ENCODE data around the gene ZNF19.

ZNF19 gene

DNA sequence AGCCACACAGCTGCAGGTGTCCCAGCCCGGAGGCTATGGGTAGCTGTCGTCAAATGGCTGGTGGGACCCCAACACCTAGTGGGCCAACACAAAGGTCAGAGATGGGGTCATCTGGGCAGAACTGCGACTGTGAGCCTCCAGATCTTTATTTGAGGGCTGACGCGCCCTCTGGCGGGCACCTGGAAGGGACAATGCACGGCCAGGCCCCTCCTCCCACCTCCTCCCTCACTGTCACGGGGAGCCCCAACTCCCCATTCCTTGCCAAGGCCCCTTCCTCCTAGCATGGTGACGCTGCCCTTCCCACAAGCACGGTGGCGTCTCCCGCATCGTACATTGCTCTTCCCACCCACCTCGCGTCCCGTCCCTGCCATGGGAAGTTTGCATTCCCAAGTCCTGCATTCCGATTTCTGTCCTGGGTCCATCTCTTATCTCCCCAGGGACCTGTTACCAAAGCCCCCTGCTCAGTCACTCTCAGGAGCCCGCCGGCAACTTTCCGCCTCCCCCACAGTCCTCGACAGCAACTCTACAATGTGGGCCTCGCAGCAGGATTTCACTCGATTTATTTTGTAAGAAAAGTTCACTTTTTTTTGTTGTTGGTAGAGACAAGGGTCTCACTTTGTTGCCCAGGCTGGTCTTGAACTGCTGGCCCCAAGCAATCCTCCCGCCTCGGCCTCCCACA, 48.3 kb downstream of the ZNF19 start:
- DNase-seq (ENCODE audit: low read depth) = no peak
- no peak overlapping the region for H3K4me3 ChIP-seq (replicated peaks; ENCODE audit: low read depth, low read length)
- TF ChIP-seq, protein P1, sequence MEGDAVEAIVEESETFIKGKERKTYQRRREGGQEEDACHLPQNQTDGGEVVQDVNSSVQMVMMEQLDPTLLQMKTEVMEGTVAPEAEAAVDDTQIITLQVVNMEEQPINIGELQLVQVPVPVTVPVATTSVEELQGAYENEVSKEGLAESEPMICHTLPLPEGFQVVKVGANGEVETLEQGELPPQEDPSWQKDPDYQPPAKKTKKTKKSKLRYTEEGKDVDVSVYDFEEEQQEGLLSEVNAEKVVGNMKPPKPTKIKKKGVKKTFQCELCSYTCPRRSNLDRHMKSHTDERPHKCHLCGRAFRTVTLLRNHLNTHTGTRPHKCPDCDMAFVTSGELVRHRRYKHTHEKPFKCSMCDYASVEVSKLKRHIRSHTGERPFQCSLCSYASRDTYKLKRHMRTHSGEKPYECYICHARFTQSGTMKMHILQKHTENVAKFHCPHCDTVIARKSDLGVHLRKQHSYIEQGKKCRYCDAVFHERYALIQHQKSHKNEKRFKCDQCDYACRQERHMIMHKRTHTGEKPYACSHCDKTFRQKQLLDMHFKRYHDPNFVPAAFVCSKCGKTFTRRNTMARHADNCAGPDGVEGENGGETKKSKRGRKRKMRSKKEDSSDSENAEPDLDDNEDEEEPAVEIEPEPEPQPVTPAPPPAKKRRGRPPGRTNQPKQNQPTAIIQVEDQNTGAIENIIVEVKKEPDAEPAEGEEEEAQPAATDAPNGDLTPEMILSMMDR (IDR thresholded peaks at IDR 0.05; ENCODE audit: low read length, missing control alignments) = no peak

DNA sequence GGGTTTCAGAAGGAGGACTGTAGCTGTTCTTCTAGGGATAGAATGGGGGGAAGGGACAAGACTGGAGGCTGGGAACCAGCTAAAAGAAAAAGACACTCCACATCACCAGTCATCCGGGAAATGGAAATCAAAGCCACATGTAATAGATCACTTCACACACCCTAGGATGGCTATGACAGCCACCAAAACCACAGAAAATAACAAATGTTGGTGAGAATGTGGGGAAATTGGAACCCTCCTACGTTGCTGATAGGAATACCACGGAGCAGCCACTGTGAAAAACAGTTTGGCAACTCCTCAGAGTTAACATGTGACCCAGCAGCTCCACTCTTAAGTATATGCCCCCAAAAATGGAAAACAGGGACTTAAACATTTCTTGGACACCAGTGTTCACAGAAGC, 49.6 kb downstream of the ZNF19 start:
- TF ChIP-seq, protein P1 (IDR thresholded peaks at IDR 0.05; ENCODE audit: low read length, missing control alignments) = no peak
- DNase-seq (ENCODE audit: low read depth) = no peak
- no peak overlapping the region for H3K4me3 ChIP-seq (replicated peaks; ENCODE audit: low read depth, low read length)

DNA sequence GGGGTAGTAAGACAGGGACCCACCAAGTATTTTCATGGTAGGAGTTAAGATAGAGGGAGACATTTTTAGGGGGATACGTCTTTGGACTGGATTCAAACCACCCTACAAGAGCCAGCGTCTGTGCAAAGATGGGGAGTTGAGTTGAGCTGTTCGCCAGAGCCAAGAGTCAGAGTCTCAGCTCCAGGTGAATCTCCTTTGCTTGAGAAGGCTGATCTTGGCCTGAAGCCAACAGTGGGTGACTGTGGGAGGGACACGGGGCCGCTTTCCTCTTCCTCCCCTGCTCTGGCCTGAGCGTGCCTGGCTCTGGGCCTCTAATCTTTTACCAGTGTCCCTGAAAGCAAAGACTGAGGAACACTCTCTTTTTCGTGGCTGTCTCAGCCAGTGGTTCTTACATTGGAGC, 52.7 kb downstream of the ZNF19 start:
- no peak for DNase-seq (ENCODE audit: low read depth)
- TF ChIP-seq, protein P1 (IDR thresholded peaks at IDR 0.05; ENCODE audit: low read length, missing control alignments) = no peak
- no peak overlapping the region for H3K4me3 ChIP-seq (replicated peaks; ENCODE audit: low read depth, low read length)

DNA sequence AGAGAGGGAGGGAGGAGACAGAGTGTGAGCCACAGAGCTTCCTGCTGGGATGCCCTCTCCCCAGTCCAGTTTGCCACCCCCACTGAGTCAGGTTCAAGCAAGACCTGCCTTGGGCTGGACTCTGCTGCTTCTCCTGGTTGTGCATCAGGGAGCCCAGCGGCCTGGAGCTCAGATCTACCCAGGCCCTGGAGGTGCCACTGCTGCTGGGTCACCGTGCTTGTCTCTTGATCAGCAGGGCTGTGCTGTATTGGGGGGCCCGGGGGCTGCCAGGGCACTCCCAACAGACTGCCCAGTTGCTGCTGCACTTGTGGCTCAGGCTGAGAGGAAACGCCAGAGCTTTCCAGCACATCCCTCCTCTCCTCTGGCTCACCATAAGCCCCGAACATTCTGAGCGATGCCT, 56.2 kb downstream of the ZNF19 start:
- H3K4me3 ChIP-seq (replicated peaks; ENCODE audit: low read depth, low read length) = no peak overlapping the region
- no peak for DNase-seq (ENCODE audit: low read depth)
- TF ChIP-seq, protein P1 (IDR thresholded peaks at IDR 0.05; ENCODE audit: low read length, missing control alignments) = no peak

DNA sequence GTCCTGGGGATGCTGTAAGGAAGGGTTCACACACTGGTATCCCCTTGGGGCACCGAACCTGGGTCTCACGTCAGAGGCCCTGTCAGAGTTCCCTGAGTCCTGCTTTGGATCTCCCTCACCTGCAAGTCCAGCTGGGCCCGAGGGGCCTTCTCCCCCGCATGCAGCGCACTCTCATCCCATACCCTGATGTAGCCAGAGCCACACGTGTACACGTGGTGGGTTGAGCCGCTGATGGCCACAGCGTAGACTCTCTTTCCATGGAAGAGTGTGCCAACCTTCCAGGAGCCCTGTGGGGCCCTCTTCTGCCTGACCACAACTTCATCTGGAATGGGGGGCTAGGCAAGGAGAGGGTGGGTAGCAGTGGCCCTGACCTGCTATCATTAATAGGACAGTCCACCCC, 57.1 kb downstream of the ZNF19 start:
- H3K4me3 ChIP-seq (replicated peaks; ENCODE audit: low read depth, low read length) = no peak overlapping the region
- TF ChIP-seq, protein P1 (IDR thresholded peaks at IDR 0.05; ENCODE audit: low read length, missing control alignments) = no peak

DNA sequence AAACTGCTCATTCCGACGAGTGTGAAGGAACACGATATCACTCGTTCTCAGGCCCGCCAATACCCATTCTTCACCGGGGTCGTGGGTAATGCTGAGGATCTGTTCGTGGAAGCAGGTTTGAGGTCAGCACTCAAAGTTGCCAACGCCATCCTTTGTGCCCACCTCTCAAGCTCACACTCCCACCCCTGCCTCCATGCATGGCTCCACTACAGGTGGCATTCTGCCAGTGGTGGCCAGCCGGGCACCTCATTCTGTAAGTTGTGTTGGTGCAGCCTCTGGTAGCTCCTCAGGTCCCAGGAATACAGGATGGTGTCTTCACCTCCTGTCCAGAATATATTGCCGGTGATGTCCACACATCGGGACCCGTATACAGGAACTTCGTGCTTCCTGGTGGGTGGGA, 57.9 kb downstream of the ZNF19 start:
- TF ChIP-seq, protein P1 (IDR thresholded peaks at IDR 0.05; ENCODE audit: low read length, missing control alignments) = no peak
- H3K4me3 ChIP-seq (replicated peaks; ENCODE audit: low read depth, low read length) = no peak overlapping the region
- DNase-seq (ENCODE audit: low read depth) = no peak

More for the DNA sequence above, 57.1 kb downstream of the ZNF19 start:
- DNase-seq (ENCODE audit: low read depth) = no peak

DNA sequence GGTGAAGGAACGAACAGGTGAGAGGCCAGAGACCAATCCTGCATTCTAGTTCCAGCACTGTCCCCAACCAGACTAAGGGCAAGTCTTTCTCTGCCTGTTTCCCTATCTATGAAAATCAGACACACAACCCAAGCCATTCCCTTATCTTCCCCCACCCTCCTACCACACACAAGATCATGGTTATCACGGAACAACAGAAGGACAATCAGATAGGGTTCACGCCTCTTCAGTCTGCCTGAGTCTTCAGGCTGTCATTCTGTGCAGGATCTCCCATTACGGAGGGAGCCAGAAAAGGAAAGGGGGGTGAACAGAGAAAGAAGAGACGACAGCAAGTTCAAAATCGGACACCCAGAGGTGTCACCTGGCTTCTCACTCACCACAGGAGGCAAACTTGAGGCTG, 58.4 kb downstream of the ZNF19 start:
- H3K4me3 ChIP-seq (replicated peaks; ENCODE audit: low read depth, low read length) = no peak overlapping the region
- DNase-seq (ENCODE audit: low read depth) = no peak
- TF ChIP-seq, protein P1 (IDR thresholded peaks at IDR 0.05; ENCODE audit: low read length, missing control alignments) = no peak

All from fibroblast of pulmonary artery (primary cell).